Heart left ventricle (tissue), 16 donors: ENCODE measurements around the gene TUBA8. TPM values are rescaled to one million over a fixed set of nuclear protein-coding genes. Genes with fewer than 3 reads are reported as not detected.

Experiments used
- ATAC-seq, 4 donors: fragments of 200-7000 bp; cut with Tn5 transposase; one replicate each; pipeline ENCODE4 v1.9.1; 2020 to 2022; ENCODE audit warnings: moderate library complexity in 4 of 4, mild to moderate bottlenecking in 3 of 4, moderate number of reproducible peaks in 1 of 4
- DNase-seq, 5 donors: peaks; one replicate each; pipeline ENCODE4 v3.0.0-alpha.2; 2020
- H3K27ac ChIP-seq, 12 donors: fragments of 200-600 bp; sonication (generic) in 4 of 12; one replicate each; pipeline versions ENCODE4 v1.5.0 to v1.8.0; 2016 to 2022; ENCODE audit warnings: mild to moderate bottlenecking in 2 of 12
- H3K27me3 ChIP-seq, 9 donors: fragments of 200-600 bp; sonication (generic) in 2 of 9; one replicate each; pipeline versions ENCODE4 v1.5.1 to v1.8.0; 2016 to 2022; ENCODE audit warnings: mild to moderate bottlenecking in 3 of 9
- H3K36me3 ChIP-seq, 9 donors: fragments of 200-600 bp; sonication (generic) in 2 of 9; one replicate each; pipeline versions ENCODE4 v1.5.0 to v1.8.0; 2018 to 2022; ENCODE audit warnings: mild to moderate bottlenecking in 2 of 9
- H3K4me1 ChIP-seq, 12 donors: fragments of 200-600 bp; sonication (generic) in 4 of 12; one replicate each; pipeline versions ENCODE4 v1.5.0 to v1.8.0; 2016 to 2022; ENCODE audit warnings: mild to moderate bottlenecking in 3 of 12
- H3K4me3 ChIP-seq, 12 donors: fragments of 200-600 bp; sonication (generic) in 4 of 12; one replicate each; pipeline versions ENCODE4 v1.5.0 to v1.8.0; 2017 to 2022; ENCODE audit warnings: mild to moderate bottlenecking in 9 of 12, moderate library complexity in 4 of 12
- H3K9me3 ChIP-seq, 12 donors: fragments of 200-600 bp; sonication (generic) in 4 of 12; one replicate each; pipeline versions ENCODE4 v1.5.0 to v1.8.0; 2016 to 2022; ENCODE audit warnings: mild to moderate bottlenecking in 1 of 12
- CTCF ChIP-seq, 12 donors: fragments of 200-600 bp; sonication (generic) in 4 of 12; IDR thresholded peaks; one replicate each; pipeline versions ENCODE4 v1.5.0 to v1.8.0; 2018 to 2022; ENCODE audit warnings: antibody characterized with exemption in 12 of 12, mild to moderate bottlenecking in 5 of 12
- POLR2A ChIP-seq, 2 donors: fragments of 450-650 bp; IDR thresholded peaks; one replicate each; pipeline ENCODE4 v1.6.1; 2017; ENCODE audit warnings: antibody characterized with exemption in 2 of 2, mild to moderate bottlenecking in 2 of 2, moderate library complexity in 2 of 2
- WGBS, 4 donors: extraction: QIAGEN DNeasy Blood & Tissue Kit in 2 of 4; methylation state at CpG; one replicate each; pipeline versions ENCODE4 v1.1.5 to v1.1.7; 2013 to 2018; 5-methylcytosine and 5-hydroxymethylcytosine counted together
- intact Hi-C, 10 donors: fragments of 100-400 bp; cut with DNase I; formaldehyde crosslinking; loops; one replicate each; pipeline versions ENCODE4 v1.11.1 to v1.14.2; 2022
- polyA plus RNA-seq, 2 donors: library from polyadenylated mRNA; stranded (reverse); fragments of 200-250 nt; gene quantifications; one replicate each; pipeline ENCODE4 v1.2.3, GENCODE V29; 2013
- total RNA-seq, 9 donors: library from RNA; depleted of rRNA in 2 of 9; stranded (reverse); fragments of >200 nt in 2 of 9; fragmentation: NEBNext Ultra II Directional in 3 of 9; extraction: Animal tissue kit (Norgen Biotek cat#: 25700) in 3 of 9; gene quantifications; one replicate each; pipeline versions ENCODE4 v1.1.0 to v1.2.4, GENCODE V29; 2016 to 2023
- donor health status: ischemic (EF 13 %, LVEDD 7.1; RV severe dilation, severe dysfunction).
- donor health status: healthy with polysubstance abuse.
- donor health status: DM: no; HTN: yes; CAD: no.
- donor health status: DM: no; HTN: no; CAD: no.
- donor health status: ischemic (EF 25% LVEDD 6.9; RV normal size, moderate dysfunction).
- donor health status: ischemic (EF 25% LVEDD 5.7; RV mildly dilated, moderate dysfunction).
- donor health status: healthy.
- donor health status: DM: yes; HTN: yes; CAD: no.
- donor health status: ischemic (EF 35%, LVEDD 5.7; RV mildly dilated, moderate dysfunction).
- donor health status: nonischemic (EF 11% LVEDD 7.7; RV severe dilation, severe dysfunction).
- donor health status: DM: yes; HTN: yes; CAD: no.
- donor health status: PGD.
- donor health status: ischemic (EF 29% LVEDD 5.4; RV normal size, mild dysfunction).
- donor health status: nonischemic (EF 23%, LVEDD 6.1; RV moderate dilation, normal function).

Gene TUBA8
- total and polyA plus RNA-seq, 11 donors, result 44.1 to 338 (median 92.2) TPM

GRCh38 chr22:18108187-18108586 lies 2.4 kb upstream of the TUBA8 start:
- no peaks in the 10 kb centered on the region for H3K9me3 ChIP-seq
- no peak overlapping the region for H3K4me3 ChIP-seq
- H3K36me3 ChIP-seq, result no peaks in the 10 kb centered on the region
- no peak for TF ChIP-seq CTCF (IDR thresholded peaks at IDR 0.05)
- TF ChIP-seq POLR2A (IDR thresholded peaks at IDR 0.05), result no peak
- ATAC-seq, result no peak
- H3K4me1 ChIP-seq, result peaks cover 0 to 31% (median 13%) of the 10 kb centered on the region in 12 donors
- no peak overlapping the region for H3K27ac ChIP-seq
- 89 to 96% (median 93%) methylated on average over 3 of the region's 3 CpGs for WGBS, 4 donors
- DNase-seq, result no peak
- peaks cover 0 to 34% (median 0%) of the 10 kb centered on the region in 9 donors for H3K27me3 ChIP-seq
- intact Hi-C loops, result no loop called here

- Histone ChIP-seq H3K9me3 (no peaks in the 10 kb centered on the region), H3K4me1 (peaks cover 0 to 45% (median 25%) of the 10 kb centered on the region in 12 donors), H3K36me3 (no peaks in the 10 kb centered on the region), H3K27ac (peak overlapping the region in 11 of 12 donors; percentile 69 to 97 (median 85)), H3K27me3 (peaks cover 0 to 39% (median 0%) of the 10 kb centered on the region in 9 donors), H3K4me3 (peak overlapping the region in 9 of 12 donors; percentile 51 to 74 (median 58))
- intact Hi-C loops, result no loop called here
- 57 to 60% (median 58%) methylated on average over 14 of the region's 14 CpGs for WGBS, 4 donors
- no peak for DNase-seq
- no peak for TF ChIP-seq POLR2A (IDR thresholded peaks at IDR 0.05)
- peak in 1 of 4 donors; percentile 1 for ATAC-seq
These were observed 1.0 kb upstream of the TUBA8 start for GRCh38 chr22:18109410-18110193.

- 20 to 29% (median 25%) methylated on average over 17 to 39 of the region's 39 CpGs for WGBS, 4 donors
- no peaks in the 10 kb centered on the region for H3K36me3 ChIP-seq
- ATAC-seq (peak in 3 of 4 donors; percentile 3 to 18 (median 4)), DNase-seq (no peak)
- H3K4me3 ChIP-seq, result peak overlapping the region; percentile 46 to 74 (median 58)
- intact Hi-C loops, result no loop called here
- H3K27me3 ChIP-seq, result peaks cover 0 to 39% (median 0%) of the 10 kb centered on the region in 9 donors
- H3K9me3 ChIP-seq, result no peaks in the 10 kb centered on the region
- TF ChIP-seq POLR2A (IDR thresholded peaks at IDR 0.05) (no peak), CTCF (IDR thresholded peaks at IDR 0.05) (no peak)
- peaks cover 0 to 60% (median 27%) of the 10 kb centered on the region in 12 donors for H3K4me1 ChIP-seq
- H3K27ac ChIP-seq, result peak overlapping the region; percentile 69 to 97 (median 84)
These were observed 547 bp downstream of the TUBA8 start for GRCh38 chr22:18110954-18111758.

GRCh38 chr22:18111759-18112330 lies 1.2 kb downstream of the TUBA8 start:
- H3K27me3 ChIP-seq, result peaks cover 0 to 39% (median 0%) of the 10 kb centered on the region in 9 donors
- H3K27ac ChIP-seq, result peak overlapping the region; percentile 69 to 97 (median 84)
- peak; percentile 43 to 61 (median 56) for ATAC-seq
- H3K9me3 ChIP-seq, result no peaks in the 10 kb centered on the region
- H3K4me1 ChIP-seq, result peaks cover 0 to 66% (median 27%) of the 10 kb centered on the region in 12 donors
- intact Hi-C loops, result no loop called here
- H3K36me3 ChIP-seq, result no peaks in the 10 kb centered on the region
- H3K4me3 ChIP-seq, result peak overlapping the region in 11 of 12 donors; percentile 46 to 74 (median 58)
- peak; percentile 55 to 85 (median 76) for DNase-seq
- 46 to 56% (median 52%) methylated on average over 10 to 12 of the region's 12 CpGs for WGBS, 4 donors
- TF ChIP-seq POLR2A (IDR thresholded peaks at IDR 0.05) (no peak), CTCF (IDR thresholded peaks at IDR 0.05) (no peak)
